ENCODE data around the gene SMTNL2. TPM values are rescaled to one million over a fixed set of nuclear protein-coding genes. Genes with fewer than 3 reads are reported as not detected.

SMTNL2 gene
- total RNA-seq, 1 experiment from 2014 or later: 2.7 TPM

DNA sequence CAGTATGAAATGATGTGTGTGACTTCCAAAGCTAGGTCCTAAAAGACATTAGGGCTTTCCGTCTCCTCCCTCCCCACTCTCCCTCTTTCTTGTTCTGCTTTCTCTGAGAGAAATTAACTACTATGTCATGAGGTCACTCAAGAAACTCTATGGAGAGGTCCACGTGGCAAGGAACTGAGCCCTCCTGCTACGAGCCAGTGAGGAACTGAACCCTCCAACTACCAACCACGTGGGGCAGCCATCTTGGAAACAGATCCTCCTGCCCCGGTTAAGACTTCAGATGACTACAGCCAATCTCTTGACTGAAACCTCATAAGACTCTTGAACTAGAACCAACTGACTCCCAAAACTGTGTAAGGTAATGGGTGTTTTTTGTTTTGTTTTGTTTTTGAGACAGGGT, 61.3 kb downstream of the SMTNL2 start (continued):
- no peak for TF ChIP-seq ZNF416 (CRISPR knock-in tag; IDR thresholded peaks at IDR 0.05)

DNA sequence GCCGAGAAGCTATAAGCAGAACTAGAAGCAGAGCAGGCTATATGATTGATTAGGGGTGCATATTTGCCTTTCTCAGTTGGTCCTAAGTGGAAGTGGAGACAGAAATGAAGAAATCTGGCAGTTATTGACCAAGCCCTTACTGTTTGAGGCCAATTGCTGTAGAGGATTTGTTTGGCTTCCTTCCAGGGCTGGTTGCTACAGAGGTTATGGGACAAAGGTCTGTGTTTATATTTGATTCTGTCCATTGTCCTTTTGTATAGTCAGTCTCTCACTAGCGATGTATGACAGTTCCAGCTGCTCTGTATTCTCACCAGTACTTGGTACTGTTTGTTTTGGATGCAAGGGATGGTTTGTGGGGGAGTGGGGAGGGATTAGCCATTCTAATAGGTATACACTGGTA, 64.4 kb downstream of the SMTNL2 start:
- no peak for ATAC-seq
- Mint-ChIP-seq H3K27ac (no peak overlapping the region), H3K27me3 (ENCODE audit: low read depth) (peaks cover 20% of the 10 kb centered on the region), H3K9me3 (peaks cover 6% of the 10 kb centered on the region), H3K4me1 (peaks cover 8% of the 10 kb centered on the region), H3K4me3 (no peak overlapping the region), H3K36me3 (no peaks in the 10 kb centered on the region)
- CTCF ChIA-PET: no interaction called here
- no peak for DNase-seq (ENCODE audit: low spot score)
- no peak for TF ChIP-seq SMAD4 (CRISPR knock-in tag; IDR thresholded peaks at IDR 0.05)
- 0 out of 2 replicates have a peak, but pooled peaks have one; percentile 28 for TF ChIP-seq GABPB1 (CRISPR knock-in tag; IDR thresholded peaks at IDR 0.05)
- POLR2A ChIA-PET: no interaction called here

- POLR2A ChIA-PET: no interaction called here
- CTCF ChIA-PET: no interaction called here
- Mint-ChIP-seq H3K27me3 (ENCODE audit: low read depth) (no peaks in the 10 kb centered on the region; the same call in 1 of the 2 replicates), H3K27ac (no peak overlapping the region), H3K4me1 (no peaks in the 10 kb centered on the region), H3K9me3 (peaks cover 3% of the 10 kb centered on the region; the same call in 1 of the 2 replicates), H3K4me3 (no peak overlapping the region), H3K36me3 (no peaks in the 10 kb centered on the region)
- ATAC-seq (no peak), DNase-seq (ENCODE audit: low spot score) (no peak)
- TF ChIP-seq ZNF423 (CRISPR knock-in tag; IDR thresholded peaks at IDR 0.05) (no peak), ZNF532 (CRISPR knock-in tag; IDR thresholded peaks at IDR 0.05; ENCODE audit: borderline replicate concordance) (no peak), E2F1 (CRISPR knock-in tag; IDR thresholded peaks at IDR 0.05) (no peak), TP53 (CRISPR knock-in tag; IDR thresholded peaks at IDR 0.05) (no peak), GRHL2 (CRISPR knock-in tag; IDR thresholded peaks at IDR 0.05; ENCODE audit: insufficient replicate concordance, severe bottlenecking) (no peak), ZNF281 (CRISPR knock-in tag; IDR thresholded peaks at IDR 0.05) (no peak), NFE2L1 (CRISPR knock-in tag; IDR thresholded peaks at IDR 0.05) (no peak), ZNF121 (CRISPR knock-in tag; IDR thresholded peaks at IDR 0.05) (no peak), SOX15 (CRISPR knock-in tag; IDR thresholded peaks at IDR 0.05) (no peak), ZNF232 (CRISPR knock-in tag; IDR thresholded peaks at IDR 0.05) (no peak)
- TF ChIP-seq, protein P1, sequence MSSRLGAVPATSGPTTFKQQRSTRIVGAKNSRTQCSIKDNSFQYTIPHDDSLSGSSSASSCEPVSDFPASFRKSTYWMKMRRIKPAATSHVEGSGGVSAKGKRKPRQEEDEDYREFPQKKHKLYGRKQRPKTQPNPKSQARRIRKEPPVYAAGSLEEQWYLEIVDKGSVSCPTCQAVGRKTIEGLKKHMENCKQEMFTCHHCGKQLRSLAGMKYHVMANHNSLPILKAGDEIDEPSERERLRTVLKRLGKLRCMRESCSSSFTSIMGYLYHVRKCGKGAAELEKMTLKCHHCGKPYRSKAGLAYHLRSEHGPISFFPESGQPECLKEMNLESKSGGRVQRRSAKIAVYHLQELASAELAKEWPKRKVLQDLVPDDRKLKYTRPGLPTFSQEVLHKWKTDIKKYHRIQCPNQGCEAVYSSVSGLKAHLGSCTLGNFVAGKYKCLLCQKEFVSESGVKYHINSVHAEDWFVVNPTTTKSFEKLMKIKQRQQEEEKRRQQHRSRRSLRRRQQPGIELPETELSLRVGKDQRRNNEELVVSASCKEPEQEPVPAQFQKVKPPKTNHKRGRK (CRISPR knock-in tag; IDR thresholded peaks at IDR 0.05; ENCODE audit: borderline replicate concordance): no peak
- TF ChIP-seq, protein P2, sequence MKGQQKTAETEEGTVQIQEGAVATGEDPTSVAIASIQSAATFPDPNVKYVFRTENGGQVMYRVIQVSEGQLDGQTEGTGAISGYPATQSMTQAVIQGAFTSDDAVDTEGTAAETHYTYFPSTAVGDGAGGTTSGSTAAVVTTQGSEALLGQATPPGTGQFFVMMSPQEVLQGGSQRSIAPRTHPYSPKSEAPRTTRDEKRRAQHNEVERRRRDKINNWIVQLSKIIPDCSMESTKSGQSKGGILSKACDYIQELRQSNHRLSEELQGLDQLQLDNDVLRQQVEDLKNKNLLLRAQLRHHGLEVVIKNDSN (CRISPR knock-in tag; IDR thresholded peaks at IDR 0.05): no peak
- TF ChIP-seq, protein P3, sequence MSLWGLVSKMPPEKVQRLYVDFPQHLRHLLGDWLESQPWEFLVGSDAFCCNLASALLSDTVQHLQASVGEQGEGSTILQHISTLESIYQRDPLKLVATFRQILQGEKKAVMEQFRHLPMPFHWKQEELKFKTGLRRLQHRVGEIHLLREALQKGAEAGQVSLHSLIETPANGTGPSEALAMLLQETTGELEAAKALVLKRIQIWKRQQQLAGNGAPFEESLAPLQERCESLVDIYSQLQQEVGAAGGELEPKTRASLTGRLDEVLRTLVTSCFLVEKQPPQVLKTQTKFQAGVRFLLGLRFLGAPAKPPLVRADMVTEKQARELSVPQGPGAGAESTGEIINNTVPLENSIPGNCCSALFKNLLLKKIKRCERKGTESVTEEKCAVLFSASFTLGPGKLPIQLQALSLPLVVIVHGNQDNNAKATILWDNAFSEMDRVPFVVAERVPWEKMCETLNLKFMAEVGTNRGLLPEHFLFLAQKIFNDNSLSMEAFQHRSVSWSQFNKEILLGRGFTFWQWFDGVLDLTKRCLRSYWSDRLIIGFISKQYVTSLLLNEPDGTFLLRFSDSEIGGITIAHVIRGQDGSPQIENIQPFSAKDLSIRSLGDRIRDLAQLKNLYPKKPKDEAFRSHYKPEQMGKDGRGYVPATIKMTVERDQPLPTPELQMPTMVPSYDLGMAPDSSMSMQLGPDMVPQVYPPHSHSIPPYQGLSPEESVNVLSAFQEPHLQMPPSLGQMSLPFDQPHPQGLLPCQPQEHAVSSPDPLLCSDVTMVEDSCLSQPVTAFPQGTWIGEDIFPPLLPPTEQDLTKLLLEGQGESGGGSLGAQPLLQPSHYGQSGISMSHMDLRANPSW (CRISPR knock-in tag; conservative IDR thresholded peaks at IDR 0.05; ENCODE audit: low read depth): no peak
- TF ChIP-seq, protein P4, sequence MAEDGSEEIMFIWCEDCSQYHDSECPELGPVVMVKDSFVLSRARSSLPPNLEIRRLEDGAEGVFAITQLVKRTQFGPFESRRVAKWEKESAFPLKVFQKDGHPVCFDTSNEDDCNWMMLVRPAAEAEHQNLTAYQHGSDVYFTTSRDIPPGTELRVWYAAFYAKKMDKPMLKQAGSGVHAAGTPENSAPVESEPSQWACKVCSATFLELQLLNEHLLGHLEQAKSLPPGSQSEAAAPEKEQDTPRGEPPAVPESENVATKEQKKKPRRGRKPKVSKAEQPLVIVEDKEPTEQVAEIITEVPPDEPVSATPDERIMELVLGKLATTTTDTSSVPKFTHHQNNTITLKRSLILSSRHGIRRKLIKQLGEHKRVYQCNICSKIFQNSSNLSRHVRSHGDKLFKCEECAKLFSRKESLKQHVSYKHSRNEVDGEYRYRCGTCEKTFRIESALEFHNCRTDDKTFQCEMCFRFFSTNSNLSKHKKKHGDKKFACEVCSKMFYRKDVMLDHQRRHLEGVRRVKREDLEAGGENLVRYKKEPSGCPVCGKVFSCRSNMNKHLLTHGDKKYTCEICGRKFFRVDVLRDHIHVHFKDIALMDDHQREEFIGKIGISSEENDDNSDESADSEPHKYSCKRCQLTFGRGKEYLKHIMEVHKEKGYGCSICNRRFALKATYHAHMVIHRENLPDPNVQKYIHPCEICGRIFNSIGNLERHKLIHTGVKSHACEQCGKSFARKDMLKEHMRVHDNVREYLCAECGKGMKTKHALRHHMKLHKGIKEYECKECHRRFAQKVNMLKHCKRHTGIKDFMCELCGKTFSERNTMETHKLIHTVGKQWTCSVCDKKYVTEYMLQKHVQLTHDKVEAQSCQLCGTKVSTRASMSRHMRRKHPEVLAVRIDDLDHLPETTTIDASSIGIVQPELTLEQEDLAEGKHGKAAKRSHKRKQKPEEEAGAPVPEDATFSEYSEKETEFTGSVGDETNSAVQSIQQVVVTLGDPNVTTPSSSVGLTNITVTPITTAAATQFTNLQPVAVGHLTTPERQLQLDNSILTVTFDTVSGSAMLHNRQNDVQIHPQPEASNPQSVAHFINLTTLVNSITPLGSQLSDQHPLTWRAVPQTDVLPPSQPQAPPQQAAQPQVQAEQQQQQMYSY (CRISPR knock-in tag; IDR thresholded peaks at IDR 0.05): no peak
Measured at GRCh38 chr17:4652997-4653396, 68.7 kb downstream of the SMTNL2 start.

Measured in WTC11 (cell line).